Ovary (tissue), 3 donors: ENCODE results near the gene MRPL21.
"Not testable (repeated sequence)": the region's sequence is repeated elsewhere in the genome, so short reads cannot be mapped to it uniquely, and the experiment has no call there.

Experiments used
- EP300 ChIP-seq: sonication (generic); formaldehyde crosslinking; IDR thresholded peaks from one replicate; pipeline ENCODE4 v1.6.1; 2017; ENCODE audit warnings: antibody characterized with exemption
- TF ChIP-seq, protein P1 (sequence below), 3 donors: fragments of 450-650 bp in 2 of 3; fragments of 200-600 bp in 1 of 3; IDR thresholded peaks; one replicate each; pipeline versions ENCODE4 v1.5.1 to v1.8.0; 2016 to 2022; ENCODE audit warnings: antibody characterized with exemption in 3 of 3, mild to moderate bottlenecking in 1 of 3
- donor health status: DM: no; HTN: no; CAD: no.

DNA sequence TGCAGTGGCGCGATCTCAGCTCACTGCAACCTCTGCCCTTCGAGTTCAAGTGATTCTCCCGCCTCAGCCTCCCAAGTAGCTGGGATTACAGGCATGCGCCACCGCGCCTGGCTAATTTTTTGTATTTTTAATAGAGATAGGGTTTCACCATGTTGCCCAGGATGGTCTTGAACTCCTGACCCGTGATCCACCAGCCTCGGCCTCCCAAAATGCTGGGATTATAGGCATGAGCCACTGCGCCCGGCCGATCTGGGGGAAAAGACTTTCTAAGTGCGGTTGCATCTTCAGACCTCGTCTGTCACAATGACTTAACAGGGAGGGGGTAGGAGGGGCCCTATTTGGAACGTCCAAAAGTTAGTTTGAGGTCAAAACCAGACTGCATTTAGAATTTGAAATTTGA is 18.8 kb downstream of the MRPL21 start:
- TF ChIP-seq, protein P1, sequence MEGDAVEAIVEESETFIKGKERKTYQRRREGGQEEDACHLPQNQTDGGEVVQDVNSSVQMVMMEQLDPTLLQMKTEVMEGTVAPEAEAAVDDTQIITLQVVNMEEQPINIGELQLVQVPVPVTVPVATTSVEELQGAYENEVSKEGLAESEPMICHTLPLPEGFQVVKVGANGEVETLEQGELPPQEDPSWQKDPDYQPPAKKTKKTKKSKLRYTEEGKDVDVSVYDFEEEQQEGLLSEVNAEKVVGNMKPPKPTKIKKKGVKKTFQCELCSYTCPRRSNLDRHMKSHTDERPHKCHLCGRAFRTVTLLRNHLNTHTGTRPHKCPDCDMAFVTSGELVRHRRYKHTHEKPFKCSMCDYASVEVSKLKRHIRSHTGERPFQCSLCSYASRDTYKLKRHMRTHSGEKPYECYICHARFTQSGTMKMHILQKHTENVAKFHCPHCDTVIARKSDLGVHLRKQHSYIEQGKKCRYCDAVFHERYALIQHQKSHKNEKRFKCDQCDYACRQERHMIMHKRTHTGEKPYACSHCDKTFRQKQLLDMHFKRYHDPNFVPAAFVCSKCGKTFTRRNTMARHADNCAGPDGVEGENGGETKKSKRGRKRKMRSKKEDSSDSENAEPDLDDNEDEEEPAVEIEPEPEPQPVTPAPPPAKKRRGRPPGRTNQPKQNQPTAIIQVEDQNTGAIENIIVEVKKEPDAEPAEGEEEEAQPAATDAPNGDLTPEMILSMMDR (IDR thresholded peaks at IDR 0.05) = not testable (repeated sequence)
- not testable (repeated sequence) for TF ChIP-seq EP300
